ENCODE measurements around the gene DSTYK.
"Not testable (repeated sequence)": the region's sequence is repeated elsewhere in the genome, so short reads cannot be mapped to it uniquely, and the experiment has no call there.

Gene DSTYK

DNA sequence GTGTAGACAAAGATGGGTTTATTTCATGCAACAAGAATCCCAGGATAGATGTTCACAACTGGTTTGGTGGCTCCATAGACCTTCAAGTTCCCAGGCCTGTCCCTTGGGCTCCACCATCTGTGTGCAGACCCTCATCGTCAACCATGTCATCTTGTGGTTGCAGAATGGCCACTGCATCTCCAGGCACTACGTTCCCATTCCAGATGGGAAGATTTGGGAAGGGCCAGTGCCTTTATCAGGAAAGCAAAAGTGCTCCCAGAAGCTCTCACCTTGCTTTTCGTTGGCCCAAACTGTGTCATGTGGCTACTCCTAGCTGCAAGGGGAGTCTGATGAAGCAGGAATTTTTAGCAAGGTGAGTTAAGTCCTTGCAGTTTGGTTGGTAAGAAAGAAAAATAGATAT lies 29.1 kb upstream of the DSTYK start:
- Histone ChIP-seq H3K4me1 (ENCODE audit: control insufficient read depth in 2 of 2, insufficient read depth in 2 of 2, low read length in 2 of 2) (peaks cover 0 to 2% of the 10 kb centered on the region in 2 donors), H3K4me3 (ENCODE audit: low read length in 2 of 2) (no peak overlapping the region), H3K9me3 (ENCODE audit: control insufficient read depth in 2 of 2, low read length in 2 of 2) (no peaks in the 10 kb centered on the region)

DNA sequence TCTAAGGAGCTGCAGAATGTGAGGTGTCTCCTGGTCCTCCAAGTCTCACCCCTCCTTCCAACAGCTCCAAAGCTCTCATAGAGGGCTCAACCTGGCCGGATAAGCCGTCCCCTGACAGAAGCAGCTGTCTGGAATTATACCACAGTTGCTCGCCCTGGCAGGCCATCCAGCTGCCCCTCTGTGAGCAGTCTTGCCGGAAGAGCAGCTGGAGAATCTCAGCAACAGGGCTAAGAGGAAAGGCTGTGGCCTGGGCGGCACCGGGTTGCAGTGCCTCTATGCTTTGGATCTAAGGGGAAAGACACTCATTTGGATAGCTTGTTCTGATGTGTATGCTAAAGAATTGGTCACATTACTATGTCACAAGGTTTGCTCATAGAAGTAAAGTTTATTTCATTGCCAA lies 28.6 kb upstream of the DSTYK start:
- Histone ChIP-seq H3K9me3 (ENCODE audit: control insufficient read depth in 2 of 2, low read length in 2 of 2) (no peaks in the 10 kb centered on the region), H3K9ac (ENCODE audit: low read depth in 1 of 2, low read length in 2 of 2) (no peak overlapping the region), H3K36me3 (ENCODE audit: control insufficient read depth in 2 of 2, insufficient read depth in 2 of 2, low read length in 2 of 2) (no peaks in the 10 kb centered on the region), H3K4me3 (ENCODE audit: low read length in 2 of 2) (no peak overlapping the region), H3K27me3 (ENCODE audit: control insufficient read depth in 2 of 2, insufficient read depth in 2 of 2, low read length in 2 of 2) (no peaks in the 10 kb centered on the region), H3K4me1 (ENCODE audit: control insufficient read depth in 2 of 2, insufficient read depth in 2 of 2, low read length in 2 of 2) (peaks cover 0 to 2% of the 10 kb centered on the region in 2 donors), H3K27ac (ENCODE audit: low read depth in 2 of 2, low read length in 2 of 2) (no peak overlapping the region)

More for the DNA sequence above, 29.1 kb upstream of the DSTYK start:
- Histone ChIP-seq H3K9ac (ENCODE audit: low read depth in 1 of 2, low read length in 2 of 2) (no peak overlapping the region), H3K27ac (ENCODE audit: low read depth in 2 of 2, low read length in 2 of 2) (no peak overlapping the region), H3K27me3 (ENCODE audit: control insufficient read depth in 2 of 2, insufficient read depth in 2 of 2, low read length in 2 of 2) (no peaks in the 10 kb centered on the region), H3K36me3 (ENCODE audit: control insufficient read depth in 2 of 2, insufficient read depth in 2 of 2, low read length in 2 of 2) (no peaks in the 10 kb centered on the region)

- Histone ChIP-seq H3K27ac (ENCODE audit: low read depth in 2 of 2, low read length in 2 of 2) (no peak overlapping the region), H3K9me3 (ENCODE audit: control insufficient read depth in 2 of 2, low read length in 2 of 2) (no peaks in the 10 kb centered on the region), H3K27me3 (ENCODE audit: control insufficient read depth in 2 of 2, insufficient read depth in 2 of 2, low read length in 2 of 2) (no peaks in the 10 kb centered on the region), H3K4me1 (ENCODE audit: control insufficient read depth in 2 of 2, insufficient read depth in 2 of 2, low read length in 2 of 2) (peaks cover 0 to 2% of the 10 kb centered on the region in 2 donors), H3K4me3 (ENCODE audit: low read length in 2 of 2) (no peak overlapping the region), H3K36me3 (ENCODE audit: control insufficient read depth in 2 of 2, insufficient read depth in 2 of 2, low read length in 2 of 2) (no peaks in the 10 kb centered on the region), H3K9ac (ENCODE audit: low read depth in 1 of 2, low read length in 2 of 2) (no peak overlapping the region)
These were observed 27.6 kb upstream of the DSTYK start for GRCh38 chr1:205239078-205239477.

DNA sequence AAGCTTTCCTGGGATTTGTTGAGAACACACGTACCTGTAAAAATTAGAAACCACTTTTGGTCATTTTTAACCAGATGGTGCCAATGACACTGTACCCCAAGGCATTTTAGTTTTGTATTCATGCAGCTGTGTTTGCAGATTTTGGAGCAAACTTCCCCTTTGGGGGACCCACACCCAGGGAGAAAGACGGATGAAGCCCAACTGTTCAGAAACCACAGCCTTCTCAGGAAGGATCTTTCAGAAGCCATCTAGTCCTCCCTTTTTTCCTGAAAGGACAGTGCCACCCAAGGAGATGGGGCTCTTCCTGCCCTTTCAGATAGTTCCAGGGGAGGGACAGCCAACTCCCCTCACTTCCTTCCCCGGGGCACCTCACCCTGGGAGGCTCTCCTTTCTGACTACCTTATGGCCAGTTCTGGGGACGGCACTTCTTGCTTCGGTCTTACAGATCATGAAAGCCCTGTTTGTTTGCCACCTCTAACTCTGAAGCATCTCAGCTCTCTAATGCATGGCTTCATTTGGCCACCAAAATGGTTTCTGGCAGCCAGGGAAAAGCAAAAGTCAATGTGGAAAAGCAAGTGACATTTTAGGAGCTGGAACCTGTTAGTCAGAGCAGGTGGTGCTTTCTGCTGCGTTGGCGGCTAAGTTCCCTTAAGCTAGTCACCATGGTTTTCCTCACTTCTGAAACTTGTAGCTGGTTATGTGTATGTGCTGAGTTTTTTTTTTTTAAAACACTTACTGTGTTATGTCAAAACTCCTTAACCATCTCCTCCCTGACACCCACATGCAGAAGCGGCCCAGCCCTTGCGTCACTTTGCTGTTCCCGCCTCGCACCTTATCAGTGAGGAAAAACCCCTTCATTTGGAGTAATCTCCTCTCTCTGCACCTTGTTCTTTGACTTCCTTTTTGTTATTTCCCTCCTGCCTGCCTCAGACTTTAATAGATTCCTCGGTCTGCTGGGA lies 26.3 kb upstream of the DSTYK start:
- Histone ChIP-seq H3K27ac (ENCODE audit: low read depth in 2 of 2, low read length in 2 of 2) (no peak overlapping the region), H3K27me3 (ENCODE audit: control insufficient read depth in 2 of 2, insufficient read depth in 2 of 2, low read length in 2 of 2) (peaks cover 0 to 3% of the 10 kb centered on the region in 2 donors), H3K9ac (ENCODE audit: low read depth in 1 of 2, low read length in 2 of 2) (no peak overlapping the region), H3K4me3 (ENCODE audit: low read length in 2 of 2) (no peak overlapping the region), H3K4me1 (ENCODE audit: control insufficient read depth in 2 of 2, insufficient read depth in 2 of 2, low read length in 2 of 2) (peaks cover 0 to 2% of the 10 kb centered on the region in 2 donors), H3K36me3 (ENCODE audit: control insufficient read depth in 2 of 2, insufficient read depth in 2 of 2, low read length in 2 of 2) (no peaks in the 10 kb centered on the region), H3K9me3 (ENCODE audit: control insufficient read depth in 2 of 2, low read length in 2 of 2) (no peaks in the 10 kb centered on the region)

- no peaks in the 10 kb centered on the region for H3K36me3 ChIP-seq (ENCODE audit: control insufficient read depth in 2 of 2, insufficient read depth in 2 of 2, low read length in 2 of 2)
- no peak overlapping the region for H3K27ac ChIP-seq (ENCODE audit: low read depth in 2 of 2, low read length in 2 of 2)
- H3K4me1 ChIP-seq (ENCODE audit: control insufficient read depth in 2 of 2, insufficient read depth in 2 of 2, low read length in 2 of 2): peaks cover 0 to 2% of the 10 kb centered on the region in 2 donors
- peaks cover 0 to 3% of the 10 kb centered on the region in 2 donors for H3K27me3 ChIP-seq (ENCODE audit: control insufficient read depth in 2 of 2, insufficient read depth in 2 of 2, low read length in 2 of 2)
- no peak overlapping the region for H3K9ac ChIP-seq (ENCODE audit: low read depth in 1 of 2, low read length in 2 of 2)
- H3K9me3 ChIP-seq (ENCODE audit: control insufficient read depth in 2 of 2, low read length in 2 of 2): no peaks in the 10 kb centered on the region
- H3K4me3 ChIP-seq (ENCODE audit: low read length in 2 of 2): no peak overlapping the region
These were observed 25.5 kb upstream of the DSTYK start for GRCh38 chr1:205236951-205237475.

DNA sequence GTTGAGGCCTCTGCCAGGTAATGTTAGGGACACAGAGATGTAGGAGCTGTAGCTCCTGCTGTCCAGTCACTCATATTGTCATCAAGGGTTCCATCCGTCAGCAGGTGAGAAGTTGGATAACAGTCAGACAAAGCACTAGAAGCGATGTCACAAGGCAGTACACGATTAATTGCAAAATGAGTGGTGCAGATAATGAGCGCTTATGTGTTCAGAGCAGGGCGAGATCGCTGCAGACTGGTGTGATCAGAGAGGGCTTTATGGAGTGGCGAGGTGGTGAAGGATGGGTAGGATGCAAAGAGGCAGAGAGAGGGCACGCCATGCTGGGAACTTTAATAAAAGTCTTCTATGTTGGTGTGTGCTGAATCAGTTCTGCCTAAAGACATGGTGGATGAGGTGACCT lies 25.0 kb upstream of the DSTYK start:
- Histone ChIP-seq H3K36me3 (ENCODE audit: control insufficient read depth in 2 of 2, insufficient read depth in 2 of 2, low read length in 2 of 2) (no peaks in the 10 kb centered on the region), H3K9ac (ENCODE audit: low read depth in 1 of 2, low read length in 2 of 2) (no peak overlapping the region), H3K27ac (ENCODE audit: low read depth in 2 of 2, low read length in 2 of 2) (no peak overlapping the region), H3K4me1 (ENCODE audit: control insufficient read depth in 2 of 2, insufficient read depth in 2 of 2, low read length in 2 of 2) (peaks cover 0 to 2% of the 10 kb centered on the region in 2 donors), H3K4me3 (ENCODE audit: low read length in 2 of 2) (no peak overlapping the region), H3K9me3 (ENCODE audit: control insufficient read depth in 2 of 2, low read length in 2 of 2) (no peaks in the 10 kb centered on the region), H3K27me3 (ENCODE audit: control insufficient read depth in 2 of 2, insufficient read depth in 2 of 2, low read length in 2 of 2) (peaks cover 0 to 3% of the 10 kb centered on the region in 2 donors)

GRCh38 chr1:205235951-205236350 lies 24.4 kb upstream of the DSTYK start:
- Histone ChIP-seq H3K9ac (ENCODE audit: low read depth in 1 of 2, low read length in 2 of 2) (no peak overlapping the region), H3K36me3 (ENCODE audit: control insufficient read depth in 2 of 2, insufficient read depth in 2 of 2, low read length in 2 of 2) (no peaks in the 10 kb centered on the region), H3K27ac (ENCODE audit: low read depth in 2 of 2, low read length in 2 of 2) (no peak overlapping the region), H3K27me3 (ENCODE audit: control insufficient read depth in 2 of 2, insufficient read depth in 2 of 2, low read length in 2 of 2) (peaks cover 0 to 3% of the 10 kb centered on the region in 2 donors), H3K4me3 (ENCODE audit: low read length in 2 of 2) (no peak overlapping the region), H3K4me1 (ENCODE audit: control insufficient read depth in 2 of 2, insufficient read depth in 2 of 2, low read length in 2 of 2) (peaks cover 0 to 2% of the 10 kb centered on the region in 2 donors), H3K9me3 (ENCODE audit: control insufficient read depth in 2 of 2, low read length in 2 of 2) (no peaks in the 10 kb centered on the region)

GRCh38 chr1:205233986-205234385 lies 22.5 kb upstream of the DSTYK start:
- H3K9ac ChIP-seq (ENCODE audit: low read depth in 1 of 2, low read length in 2 of 2); H3K9me3 ChIP-seq (ENCODE audit: control insufficient read depth in 2 of 2, low read length in 2 of 2); H3K4me3 ChIP-seq (ENCODE audit: low read length in 2 of 2); H3K27ac ChIP-seq (ENCODE audit: low read depth in 2 of 2, low read length in 2 of 2); H3K27me3 ChIP-seq (ENCODE audit: control insufficient read depth in 2 of 2, insufficient read depth in 2 of 2, low read length in 2 of 2); H3K36me3 ChIP-seq (ENCODE audit: control insufficient read depth in 2 of 2, insufficient read depth in 2 of 2, low read length in 2 of 2): not testable (repeated sequence)
- H3K4me1 ChIP-seq (ENCODE audit: control insufficient read depth in 2 of 2, insufficient read depth in 2 of 2, low read length in 2 of 2): peaks cover 4 to 11% of the 10 kb centered on the region in 2 donors

- no peak overlapping the region for H3K9ac ChIP-seq (ENCODE audit: low read depth in 1 of 2, low read length in 2 of 2)
These were observed 21.5 kb upstream of the DSTYK start for GRCh38 chr1:205232945-205233397.

GRCh38 chr1:205232127-205232820 lies 20.8 kb upstream of the DSTYK start:
- H3K4me1 ChIP-seq (ENCODE audit: control insufficient read depth in 2 of 2, insufficient read depth in 2 of 2, low read length in 2 of 2): peaks cover 12 to 14% of the 10 kb centered on the region in 2 donors
- peaks cover 3 to 8% of the 10 kb centered on the region in 2 donors for H3K27me3 ChIP-seq (ENCODE audit: control insufficient read depth in 2 of 2, insufficient read depth in 2 of 2, low read length in 2 of 2)
- no peaks in the 10 kb centered on the region for H3K9me3 ChIP-seq (ENCODE audit: control insufficient read depth in 2 of 2, low read length in 2 of 2)
- H3K27ac ChIP-seq (ENCODE audit: low read depth in 2 of 2, low read length in 2 of 2): no peak overlapping the region
- no peak overlapping the region for H3K9ac ChIP-seq (ENCODE audit: low read depth in 1 of 2, low read length in 2 of 2)
- no peak overlapping the region for H3K4me3 ChIP-seq (ENCODE audit: low read length in 2 of 2)
- H3K36me3 ChIP-seq (ENCODE audit: control insufficient read depth in 2 of 2, insufficient read depth in 2 of 2, low read length in 2 of 2): no peaks in the 10 kb centered on the region

More at GRCh38 chr1:205232945-205233397, 21.5 kb upstream of the DSTYK start:
- Histone ChIP-seq H3K27ac (ENCODE audit: low read depth in 2 of 2, low read length in 2 of 2) (no peak overlapping the region), H3K9me3 (ENCODE audit: control insufficient read depth in 2 of 2, low read length in 2 of 2) (no peaks in the 10 kb centered on the region), H3K4me1 (ENCODE audit: control insufficient read depth in 2 of 2, insufficient read depth in 2 of 2, low read length in 2 of 2) (peaks cover 12 to 13% of the 10 kb centered on the region in 2 donors), H3K4me3 (ENCODE audit: low read length in 2 of 2) (no peak overlapping the region), H3K27me3 (ENCODE audit: control insufficient read depth in 2 of 2, insufficient read depth in 2 of 2, low read length in 2 of 2) (peaks cover 3 to 8% of the 10 kb centered on the region in 2 donors), H3K36me3 (ENCODE audit: control insufficient read depth in 2 of 2, insufficient read depth in 2 of 2, low read length in 2 of 2) (no peaks in the 10 kb centered on the region)
